HUES6 (cell line): ENCODE results near the gene WDR73.
"Not testable (repeated sequence)": the region's sequence is repeated elsewhere in the genome, so short reads cannot be mapped to it uniquely, and the experiment has no call there.

Source experiments
- H3K27ac ChIP-seq: 2 replicates; pipeline ENCODE4 v1.7.0; 2013; ENCODE audit warnings: low read depth, mild to moderate bottlenecking, low read length, inconsistent platforms
- H3K27me3 ChIP-seq: 2 replicates; pipeline ENCODE4 v1.6.1; 2013; ENCODE audit warnings: low read length; ENCODE audit not compliant: control insufficient read depth, insufficient read depth
- H3K36me3 ChIP-seq: 2 replicates; pipeline ENCODE4 v1.6.1; 2013; ENCODE audit warnings: low read length; ENCODE audit not compliant: control insufficient read depth, insufficient read depth
- H3K4me1 ChIP-seq: 2 replicates; pipeline ENCODE4 v1.6.1; 2013; ENCODE audit warnings: low read length; ENCODE audit not compliant: control insufficient read depth, insufficient read depth
- H3K4me3 ChIP-seq: 2 replicates; pipeline ENCODE4 v1.5.1; 2013; ENCODE audit warnings: low read depth, low read length
- H3K9ac ChIP-seq: one replicate; pipeline ENCODE4 v1.6.1; 2013; ENCODE audit warnings: mild to moderate bottlenecking, low read length
- H3K9me3 ChIP-seq: 2 replicates; pipeline ENCODE4 v1.6.1; 2013; ENCODE audit warnings: low read depth, low read length; ENCODE audit not compliant: control insufficient read depth, insufficient read depth

WDR73 gene

GRCh38 chr15:84653910-84654688 is at the start of gene WDR73:
Gene WDR73 (minus strand): TSS chr15:84654283. CDS start chr15:84654274, 9 bp downstream.
- Histone ChIP-seq H3K36me3 (peaks cover 32% of the 10 kb centered on the region), H3K4me3 (peak within 1 kb of the TSS; percentile 88), H3K9me3 (no peaks in the 10 kb centered on the region), H3K4me1 (peaks cover 12% of the 10 kb centered on the region), H3K9ac (peak within 1 kb of the TSS; percentile 94), H3K27me3 (peaks cover 14% of the 10 kb centered on the region), H3K27ac (peak within 1 kb of the TSS; percentile 69)

GRCh38 chr15:84703808-84704207 is 49.7 kb upstream of the WDR73 start:
- Histone ChIP-seq H3K9ac (no peak overlapping the region), H3K36me3 (peaks cover 14% of the 10 kb centered on the region; the same call in 1 of the 2 replicates)

GRCh38 chr15:84702961-84703482 is 48.9 kb upstream of the WDR73 start:
- no peaks in the 10 kb centered on the region for H3K27me3 ChIP-seq
- H3K4me1 ChIP-seq = no peaks in the 10 kb centered on the region
- H3K9ac ChIP-seq = no peak overlapping the region
- H3K36me3 ChIP-seq = peaks cover 9% of the 10 kb centered on the region; the same call in 1 of the 2 replicates
- no peaks in the 10 kb centered on the region for H3K9me3 ChIP-seq
- no peak overlapping the region for H3K4me3 ChIP-seq
- H3K27ac ChIP-seq = no peak overlapping the region

More at GRCh38 chr15:84703808-84704207, 49.7 kb upstream of the WDR73 start:
- H3K4me3 ChIP-seq = no peak overlapping the region
- H3K27me3 ChIP-seq = no peaks in the 10 kb centered on the region
- no peaks in the 10 kb centered on the region for H3K9me3 ChIP-seq
- no peaks in the 10 kb centered on the region for H3K4me1 ChIP-seq
- no peak overlapping the region for H3K27ac ChIP-seq

GRCh38 chr15:84699538-84700191 is 45.6 kb upstream of the WDR73 start:
- no peaks in the 10 kb centered on the region for H3K9me3 ChIP-seq

GRCh38 chr15:84697236-84697990 is 43.3 kb upstream of the WDR73 start:
- Histone ChIP-seq H3K4me1 (no peaks in the 10 kb centered on the region), H3K9ac (no peak overlapping the region)

More at GRCh38 chr15:84699538-84700191, 45.6 kb upstream of the WDR73 start:
- H3K4me3 ChIP-seq = no peak overlapping the region
- no peak overlapping the region for H3K9ac ChIP-seq
- H3K27me3 ChIP-seq = no peaks in the 10 kb centered on the region
- 0 out of 2 replicates have a peak, but pooled peaks cover 9% of the 10 kb centered on the region for H3K36me3 ChIP-seq
- no peaks in the 10 kb centered on the region for H3K4me1 ChIP-seq
- H3K27ac ChIP-seq = no peak overlapping the region

GRCh38 chr15:84696757-84697156 is 42.7 kb upstream of the WDR73 start:
- Histone ChIP-seq H3K4me1 (no peaks in the 10 kb centered on the region), H3K9me3 (no peaks in the 10 kb centered on the region), H3K4me3 (no peak overlapping the region), H3K9ac (no peak overlapping the region), H3K36me3 (no peaks in the 10 kb centered on the region; the same call in 1 of the 2 replicates), H3K27me3 (no peaks in the 10 kb centered on the region), H3K27ac (no peak overlapping the region)

More at GRCh38 chr15:84697236-84697990, 43.3 kb upstream of the WDR73 start:
- Histone ChIP-seq H3K9me3 (no peaks in the 10 kb centered on the region), H3K36me3 (no peaks in the 10 kb centered on the region), H3K4me3 (no peak overlapping the region), H3K27me3 (no peaks in the 10 kb centered on the region), H3K27ac (no peak overlapping the region)

- Histone ChIP-seq H3K4me3 (no peak overlapping the region), H3K27ac (no peak overlapping the region), H3K9ac (no peak overlapping the region), H3K36me3 (peaks cover 52% of the 10 kb centered on the region), H3K4me1 (no peaks in the 10 kb centered on the region), H3K9me3 (no peaks in the 10 kb centered on the region), H3K27me3 (no peaks in the 10 kb centered on the region)
These were observed 36.3 kb upstream of the WDR73 start for GRCh38 chr15:84690342-84690741.

- peaks cover 55% of the 10 kb centered on the region for H3K36me3 ChIP-seq
- H3K9me3 ChIP-seq = no peaks in the 10 kb centered on the region
- H3K27ac ChIP-seq = no peak overlapping the region
- H3K4me3 ChIP-seq = no peak overlapping the region
- H3K9ac ChIP-seq = no peak overlapping the region
- no peaks in the 10 kb centered on the region for H3K4me1 ChIP-seq
- no peaks in the 10 kb centered on the region for H3K27me3 ChIP-seq
These were observed 35.8 kb upstream of the WDR73 start for GRCh38 chr15:84689858-84690257.

GRCh38 chr15:84686446-84686845 is 32.4 kb upstream of the WDR73 start:
- not testable (repeated sequence) for H3K27ac ChIP-seq, H3K4me3 ChIP-seq, H3K9me3 ChIP-seq, H3K9ac ChIP-seq, H3K4me1 ChIP-seq, H3K27me3 ChIP-seq
- peaks cover 78% of the 10 kb centered on the region for H3K36me3 ChIP-seq

GRCh38 chr15:84685304-84685703 is 31.2 kb upstream of the WDR73 start:
- peaks cover 75% of the 10 kb centered on the region for H3K36me3 ChIP-seq
- no peaks in the 10 kb centered on the region for H3K9me3 ChIP-seq
- no peak overlapping the region for H3K4me3 ChIP-seq
- H3K27me3 ChIP-seq = no peaks in the 10 kb centered on the region
- no peak overlapping the region for H3K27ac ChIP-seq
- H3K9ac ChIP-seq = no peak overlapping the region
- H3K4me1 ChIP-seq = no peaks in the 10 kb centered on the region
